Upper lobe of left lung (tissue), 6 donors: ENCODE data around the gene FLII. TPM values are rescaled to one million over a fixed set of nuclear protein-coding genes. Genes with fewer than 3 reads are reported as not detected.

Experiments
- ATAC-seq, 2 donors: fragments of 200-7000 bp; cut with Tn5 transposase; one replicate each; pipeline ENCODE4 v1.9.1; 2022; ENCODE audit warnings: mild to moderate bottlenecking in 2 of 2, moderate library complexity in 2 of 2; ENCODE audit not compliant: low FRiP score in 2 of 2
- DNase-seq, 2 donors: peaks; one replicate each; pipeline ENCODE4 v3.0.0-alpha.2; 2019 to 2020
- H3K27ac ChIP-seq, 4 donors: fragments of 200-600 bp; sonication (generic); one replicate each; pipeline ENCODE4 v1.5.1; 2016 to 2019
- H3K27me3 ChIP-seq, 4 donors: fragments of 200-600 bp; sonication (generic); one replicate each; pipeline ENCODE4 v1.5.1; 2017 to 2019
- H3K36me3 ChIP-seq, 4 donors: fragments of 200-600 bp; sonication (generic); one replicate each; pipeline ENCODE4 v1.5.1; 2016 to 2019
- H3K4me1 ChIP-seq, 4 donors: fragments of 200-600 bp; sonication (generic); one replicate each; pipeline ENCODE4 v1.5.1; 2018 to 2019
- H3K4me3 ChIP-seq, 4 donors: fragments of 200-600 bp; sonication (generic); one replicate each; pipeline ENCODE4 v1.5.1; 2017 to 2019; ENCODE audit warnings: mild to moderate bottlenecking in 2 of 4, moderate library complexity in 1 of 4
- H3K9me3 ChIP-seq, 4 donors: fragments of 200-600 bp; sonication (generic); one replicate each; pipeline ENCODE4 v1.5.1; 2018 to 2019
- EP300 ChIP-seq, 4 donors: sonication (generic); formaldehyde crosslinking; IDR thresholded peaks; one replicate each; pipeline ENCODE4 v1.5.1; 2017; ENCODE audit warnings: antibody characterized with exemption in 4 of 4, control low read depth in 2 of 4
- POLR2A ChIP-seq, 4 donors: fragments of 450-650 bp; IDR thresholded peaks; one replicate each; pipeline ENCODE4 v1.5.1; 2016 to 2017; ENCODE audit warnings: antibody characterized with exemption in 4 of 4, mild to moderate bottlenecking in 2 of 4
- POLR2AphosphoS5 ChIP-seq, 2 donors: sonication (generic); formaldehyde crosslinking; IDR thresholded peaks; one replicate each; pipeline ENCODE4 v1.5.1; 2017; ENCODE audit warnings: antibody characterized with exemption in 2 of 2
- WGBS, 2 donors: methylation state at CpG; one replicate each; pipeline ENCODE4 v1.1.5; 2017 to 2018; 5-methylcytosine and 5-hydroxymethylcytosine counted together
- total RNA-seq, 6 donors: library from RNA; depleted of rRNA in 4 of 6; stranded (reverse); fragments of >200 nt in 4 of 6; gene quantifications; one replicate each; pipeline versions ENCODE4 v1.1.0 to v1.2.1, GENCODE V29; 2016 to 2021
- TF ChIP-seq, protein P1 (sequence below), 6 experiments: fragments of 450-650 bp in 4 of 6; fragments of 200-600 bp in 2 of 6; sonication (generic) in 2 of 6; IDR thresholded peaks; one replicate each; pipeline ENCODE4 v1.5.1; 2016 to 2019; ENCODE audit warnings: antibody characterized with exemption in 6 of 6
- donor health status: DM: no; HTN: no; CAD: no; lungs with moderate emphysema.
- donor health status: DM: no; HTN: yes; CAD: no; lungs with severe emphysema.

FLII gene
- total RNA-seq, 6 donors from 2014 or later = 313 to 552 (median 376) TPM

DNA sequence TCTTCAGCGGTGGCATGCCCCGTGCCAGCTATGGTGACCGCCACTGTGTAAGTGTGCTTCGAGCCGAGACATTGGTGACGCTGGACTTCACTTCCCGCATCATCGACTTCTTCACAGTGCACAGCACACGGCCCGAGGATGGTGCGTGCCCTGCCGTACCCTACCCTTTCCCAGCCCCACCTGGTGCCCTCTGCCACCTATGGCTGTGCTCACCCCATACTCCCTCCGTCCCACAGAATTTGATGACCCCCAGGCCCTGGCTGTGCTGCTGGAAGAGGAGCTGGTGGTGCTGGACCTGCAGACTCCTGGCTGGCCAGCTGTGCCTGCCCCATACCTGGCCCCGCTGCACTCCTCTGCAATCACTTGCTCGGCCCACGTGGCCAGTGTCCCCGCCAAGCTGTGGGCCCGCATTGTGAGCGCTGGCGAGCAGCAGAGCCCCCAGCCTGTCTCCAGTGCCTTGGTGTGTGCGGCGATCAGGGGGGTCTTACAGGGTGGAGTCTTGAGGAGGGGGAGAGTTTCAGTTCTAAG lies 23.6 kb downstream of the FLII start:
- TF ChIP-seq EP300 (IDR thresholded peaks at IDR 0.05) (no peak), POLR2AphosphoS5 (IDR thresholded peaks at IDR 0.05) (no peak), POLR2A (IDR thresholded peaks at IDR 0.05) (no peak)
- TF ChIP-seq, protein P1, sequence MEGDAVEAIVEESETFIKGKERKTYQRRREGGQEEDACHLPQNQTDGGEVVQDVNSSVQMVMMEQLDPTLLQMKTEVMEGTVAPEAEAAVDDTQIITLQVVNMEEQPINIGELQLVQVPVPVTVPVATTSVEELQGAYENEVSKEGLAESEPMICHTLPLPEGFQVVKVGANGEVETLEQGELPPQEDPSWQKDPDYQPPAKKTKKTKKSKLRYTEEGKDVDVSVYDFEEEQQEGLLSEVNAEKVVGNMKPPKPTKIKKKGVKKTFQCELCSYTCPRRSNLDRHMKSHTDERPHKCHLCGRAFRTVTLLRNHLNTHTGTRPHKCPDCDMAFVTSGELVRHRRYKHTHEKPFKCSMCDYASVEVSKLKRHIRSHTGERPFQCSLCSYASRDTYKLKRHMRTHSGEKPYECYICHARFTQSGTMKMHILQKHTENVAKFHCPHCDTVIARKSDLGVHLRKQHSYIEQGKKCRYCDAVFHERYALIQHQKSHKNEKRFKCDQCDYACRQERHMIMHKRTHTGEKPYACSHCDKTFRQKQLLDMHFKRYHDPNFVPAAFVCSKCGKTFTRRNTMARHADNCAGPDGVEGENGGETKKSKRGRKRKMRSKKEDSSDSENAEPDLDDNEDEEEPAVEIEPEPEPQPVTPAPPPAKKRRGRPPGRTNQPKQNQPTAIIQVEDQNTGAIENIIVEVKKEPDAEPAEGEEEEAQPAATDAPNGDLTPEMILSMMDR (IDR thresholded peaks at IDR 0.05) = no peak
- Histone ChIP-seq H3K9me3 (no peaks in the 10 kb centered on the region), H3K27ac (no peak overlapping the region), H3K4me3 (no peak overlapping the region), H3K36me3 (peaks cover 0 to 61% (median 28%) of the 10 kb centered on the region in 4 donors), H3K27me3 (no peaks in the 10 kb centered on the region), H3K4me1 (no peaks in the 10 kb centered on the region)
- ATAC-seq (no peak), DNase-seq (no peak)
- WGBS, 2 donors = 80 to 95% methylated on average over 1 to 22 of the region's 22 CpGs

DNA sequence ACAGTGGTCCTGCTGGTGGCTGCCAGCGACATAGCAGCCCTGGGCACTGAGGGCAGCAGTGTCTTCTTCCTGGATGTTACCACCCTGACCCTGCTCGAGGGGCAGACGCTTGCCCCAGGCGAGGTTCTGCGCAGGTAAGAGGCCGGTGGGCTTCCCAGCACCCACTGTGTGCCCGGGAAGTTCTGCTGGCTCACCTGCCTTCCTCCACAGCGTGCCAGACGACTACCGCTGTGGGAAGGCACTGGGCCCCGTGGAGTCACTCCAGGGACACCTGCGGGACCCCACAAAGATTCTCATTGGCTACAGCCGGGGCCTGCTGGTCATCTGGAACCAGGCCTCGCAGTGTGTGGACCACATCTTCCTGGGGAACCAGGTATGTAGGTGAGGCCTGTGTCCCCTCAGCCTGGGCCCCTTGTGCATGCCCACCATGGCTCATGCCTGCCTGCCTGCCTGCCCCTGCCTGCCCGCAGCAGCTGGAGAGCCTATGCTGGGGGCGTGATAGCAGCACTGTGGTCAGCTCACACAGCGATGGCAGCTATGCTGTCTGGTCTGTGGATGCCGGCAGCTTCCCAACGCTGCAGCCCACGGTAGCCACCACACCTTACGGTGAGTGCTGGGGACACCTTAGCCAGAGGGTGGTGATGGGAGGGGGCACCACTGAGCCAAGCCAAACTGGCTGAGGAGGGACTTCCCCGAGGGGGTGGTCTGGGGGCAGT lies 24.6 kb downstream of the FLII start:
- TF ChIP-seq POLR2A (IDR thresholded peaks at IDR 0.05) (no peak), POLR2AphosphoS5 (IDR thresholded peaks at IDR 0.05) (no peak), EP300 (IDR thresholded peaks at IDR 0.05) (no peak)
- TF ChIP-seq, protein P1 (IDR thresholded peaks at IDR 0.05) = no peak

DNA sequence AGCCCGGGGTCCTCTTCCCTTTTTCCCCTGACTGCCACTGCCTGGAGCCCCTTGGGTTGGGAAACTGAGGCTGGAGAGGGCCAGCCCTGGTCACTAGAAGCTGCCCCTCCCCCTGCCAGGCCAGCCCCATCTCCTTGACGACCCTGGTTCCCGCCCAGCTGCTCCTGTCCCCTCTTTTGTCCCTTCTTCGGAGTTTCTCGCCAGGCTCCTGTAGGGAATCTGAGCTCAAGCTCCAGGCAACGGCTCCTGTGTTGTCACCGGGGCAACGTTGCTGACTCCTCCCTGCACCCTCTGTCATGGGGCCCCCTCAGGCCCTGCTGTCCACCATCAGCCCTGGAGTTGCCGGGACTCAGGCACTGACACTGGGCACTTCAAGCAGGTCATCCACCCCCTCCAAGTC lies 27.4 kb downstream of the FLII start:
- WGBS, 2 donors = 75 to 79% methylated on average over 9 of the region's 9 CpGs
- no peak for ATAC-seq
- peaks cover 0 to 30% (median 14%) of the 10 kb centered on the region in 4 donors for H3K36me3 ChIP-seq

More for the DNA sequence above, 24.6 kb downstream of the FLII start:
- 94 to 97% methylated on average over 11 to 18 of the region's 22 CpGs for WGBS, 2 donors
- Histone ChIP-seq H3K36me3 (peaks cover 0 to 56% (median 27%) of the 10 kb centered on the region in 4 donors), H3K27me3 (no peaks in the 10 kb centered on the region), H3K4me3 (no peak overlapping the region), H3K4me1 (no peaks in the 10 kb centered on the region), H3K9me3 (no peaks in the 10 kb centered on the region), H3K27ac (no peak overlapping the region)
- ATAC-seq = no peak
- no peak for DNase-seq

GRCh38 chr17:18230288-18231141 lies 28.0 kb downstream of the FLII start:
- H3K27me3 ChIP-seq = no peaks in the 10 kb centered on the region
- ATAC-seq (no peak), DNase-seq (no peak)
- TF ChIP-seq EP300 (IDR thresholded peaks at IDR 0.05) (no peak), POLR2A (IDR thresholded peaks at IDR 0.05) (no peak), POLR2AphosphoS5 (IDR thresholded peaks at IDR 0.05) (no peak)
- TF ChIP-seq, protein P1 (IDR thresholded peaks at IDR 0.05) = no peak
- whole genome bisulfite sequencing, 2 donors = 86 to 100% methylated on average over 1 to 12 of the region's 14 CpGs
- no peak overlapping the region for H3K4me3 ChIP-seq
- peaks cover 9 to 13% (median 11%) of the 10 kb centered on the region in 4 donors for H3K4me1 ChIP-seq
- no peaks in the 10 kb centered on the region for H3K9me3 ChIP-seq
- H3K36me3 ChIP-seq = peaks cover 0 to 24% (median 11%) of the 10 kb centered on the region in 4 donors
- no peak overlapping the region for H3K27ac ChIP-seq

More for the DNA sequence above, 27.4 kb downstream of the FLII start:
- Histone ChIP-seq H3K9me3 (no peaks in the 10 kb centered on the region), H3K4me3 (no peak overlapping the region), H3K27ac (no peak overlapping the region), H3K27me3 (no peaks in the 10 kb centered on the region), H3K4me1 (peaks cover 6 to 11% (median 8%) of the 10 kb centered on the region in 4 donors)
- DNase-seq = no peak
- TF ChIP-seq EP300 (IDR thresholded peaks at IDR 0.05) (no peak), POLR2A (IDR thresholded peaks at IDR 0.05) (no peak)
- TF ChIP-seq, protein P1 (IDR thresholded peaks at IDR 0.05) = no peak
